SHP77 (cell line): ENCODE measurements around the gene ADD3.

Experiments
- DNase-seq, 2 experiments: peaks; one replicate each; lab custom pipeline; 2025; lab: John Stamatoyannopoulos, UW

Gene ADD3

DNA sequence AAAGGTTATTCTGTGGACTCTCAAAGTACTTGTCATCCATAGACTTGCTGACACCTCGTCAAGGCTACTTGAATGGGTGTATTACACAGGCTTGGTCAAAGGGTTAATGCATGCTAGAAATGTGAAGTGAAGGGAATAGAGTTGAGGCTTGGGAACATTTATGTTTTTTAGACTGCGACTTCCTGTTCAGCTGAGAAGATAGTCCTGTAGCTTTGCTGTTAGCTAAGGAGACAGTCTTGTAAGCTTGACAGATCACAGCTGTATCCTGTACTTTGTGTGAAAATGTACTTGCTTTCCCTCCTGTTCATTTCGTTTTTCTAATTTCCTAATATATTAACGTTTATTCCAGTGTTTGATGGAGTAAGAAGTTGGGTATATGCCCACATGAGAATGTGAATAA lies 52.1 kb downstream of the ADD3 start:
- no peak for DNase-seq

DNA sequence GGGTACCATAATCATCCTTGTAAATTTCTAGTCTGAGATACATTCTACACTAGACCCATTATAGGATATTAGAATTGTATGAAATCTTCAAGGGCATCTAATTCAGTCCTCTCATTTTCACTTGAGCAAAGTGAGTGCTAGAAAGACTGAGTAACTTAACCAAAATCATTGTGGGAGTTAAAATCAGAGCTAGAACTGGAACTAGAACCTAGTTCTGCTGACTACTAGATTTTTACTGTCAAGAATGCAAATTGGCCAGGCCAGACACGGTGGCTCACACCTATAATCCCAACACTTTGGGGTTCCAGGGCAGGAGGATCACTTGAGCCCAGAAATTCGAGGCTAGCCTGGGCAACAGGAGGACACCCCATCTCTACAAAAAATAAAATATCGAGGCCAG lies 53.9 kb downstream of the ADD3 start:
- no peak for DNase-seq

DNA sequence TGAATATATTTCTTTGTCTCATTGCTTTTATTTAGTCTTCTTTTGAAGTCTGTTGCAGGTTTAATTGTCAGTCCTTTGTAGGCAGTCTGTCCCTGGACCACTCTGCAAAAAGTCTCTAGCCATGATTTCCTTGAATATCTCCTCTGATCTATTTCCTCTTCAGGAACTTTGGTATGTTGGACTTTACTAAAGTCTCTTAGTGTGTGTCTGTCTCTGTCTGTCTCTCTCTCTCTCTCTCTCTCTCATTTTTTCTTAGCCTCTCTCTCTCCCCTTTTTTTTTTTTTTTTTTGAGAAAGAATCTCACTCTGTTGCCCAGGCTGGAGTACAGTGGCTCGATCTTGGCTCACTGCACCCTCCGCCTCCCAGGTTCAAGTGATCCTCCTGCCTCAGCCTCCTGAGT lies 57.5 kb downstream of the ADD3 start:
- DNase-seq = no peak

DNA sequence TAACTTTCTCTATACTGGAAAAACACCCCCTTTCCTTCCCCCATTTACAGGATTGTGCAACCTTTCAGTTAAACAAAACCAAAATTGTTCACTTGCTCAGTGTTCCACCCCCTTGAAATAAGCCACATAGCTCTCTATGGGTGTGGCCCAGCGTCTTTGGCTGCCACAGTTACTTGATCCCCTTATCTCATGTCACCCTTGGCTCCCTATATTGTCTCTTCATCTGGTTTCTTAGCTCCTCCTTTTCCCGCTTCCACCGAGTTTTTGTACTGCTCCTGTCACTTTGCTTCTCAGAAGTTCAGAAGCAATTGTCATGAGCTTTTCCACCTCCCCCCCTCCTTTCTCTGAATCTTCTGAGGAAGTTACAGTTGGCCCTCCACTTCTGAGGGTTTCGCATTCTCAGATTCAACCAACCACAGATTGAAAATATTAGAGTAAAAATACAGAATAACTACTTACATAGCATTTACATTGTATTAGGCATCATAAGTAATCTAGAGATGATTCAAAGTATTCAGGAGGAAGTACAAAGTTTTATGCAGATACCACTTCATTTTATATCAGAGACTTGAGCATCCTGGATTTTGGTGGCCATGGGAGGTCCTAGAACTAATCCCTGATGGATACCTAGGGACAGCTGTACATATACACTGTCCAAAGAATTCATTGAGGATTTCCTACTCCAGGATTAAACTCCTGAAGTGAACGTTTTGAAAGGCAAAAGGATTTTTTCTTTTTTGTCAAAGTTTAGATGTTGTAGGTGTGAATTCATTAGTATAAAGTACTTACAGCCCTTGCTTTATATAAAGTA lies 60.4 kb downstream of the ADD3 start:
- no peak for DNase-seq

DNA sequence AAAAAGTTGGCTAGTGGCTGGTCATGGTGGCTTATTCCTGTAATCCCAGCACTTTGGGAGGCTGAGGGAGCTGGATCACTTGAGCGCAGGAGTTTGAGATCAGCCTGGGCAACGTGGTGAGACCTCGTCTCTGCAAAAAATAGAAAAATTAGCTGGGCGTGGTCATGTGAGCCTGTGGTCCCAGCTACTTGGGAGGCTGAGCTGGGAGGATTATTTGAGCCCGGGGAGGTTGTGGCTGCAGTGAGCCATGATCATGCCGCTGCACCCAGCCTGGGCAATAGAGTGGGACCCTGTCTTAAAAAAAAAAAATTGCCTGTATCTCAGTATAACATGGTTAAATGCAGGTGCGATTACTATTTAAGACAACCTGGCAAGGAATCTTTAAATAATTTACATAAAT lies 61.0 kb downstream of the ADD3 start:
- no peak for DNase-seq

DNA sequence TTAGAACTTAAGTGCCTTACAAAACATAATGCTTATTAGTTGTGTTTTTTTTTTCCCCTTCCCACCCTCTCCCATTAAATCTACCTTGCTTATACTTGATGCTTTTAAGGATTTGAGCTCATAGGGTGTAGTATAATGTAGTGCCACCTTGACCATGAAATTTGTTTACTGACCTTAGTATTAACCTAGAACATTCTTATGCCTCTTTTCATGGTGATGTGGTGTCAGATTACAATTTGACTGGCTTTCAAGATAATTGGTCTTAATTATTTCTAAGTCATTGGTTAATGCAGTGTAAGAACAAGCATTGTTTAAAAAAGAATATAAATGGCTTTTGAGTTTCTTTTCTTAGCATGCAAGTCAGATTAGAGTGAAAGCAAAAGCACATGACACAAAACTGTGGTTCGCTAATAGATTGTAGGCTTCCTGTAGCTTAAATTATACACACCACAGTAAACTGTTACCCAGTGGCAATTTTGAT lies 61.8 kb downstream of the ADD3 start:
- DNase-seq = no peak

DNA sequence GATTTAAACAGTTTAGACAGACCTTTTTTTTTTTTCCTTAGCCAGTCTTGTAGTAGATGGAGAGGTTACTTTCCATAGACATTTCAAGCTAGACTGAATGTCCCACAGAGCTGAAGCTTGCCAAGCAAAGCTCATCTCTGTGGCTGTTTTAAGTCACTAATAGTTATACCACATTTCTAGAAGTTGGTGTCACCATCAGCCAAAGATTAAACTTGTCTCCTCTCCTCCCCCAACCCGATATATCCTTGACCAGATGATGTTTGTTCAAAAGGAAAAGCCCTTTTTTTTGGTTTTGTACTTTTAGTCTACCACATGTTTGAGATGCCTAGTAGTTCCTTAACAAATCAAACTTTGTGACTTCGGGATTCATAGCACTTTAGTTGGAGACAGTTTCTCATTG lies 66.1 kb downstream of the ADD3 start:
- DNase-seq = no peak

DNA sequence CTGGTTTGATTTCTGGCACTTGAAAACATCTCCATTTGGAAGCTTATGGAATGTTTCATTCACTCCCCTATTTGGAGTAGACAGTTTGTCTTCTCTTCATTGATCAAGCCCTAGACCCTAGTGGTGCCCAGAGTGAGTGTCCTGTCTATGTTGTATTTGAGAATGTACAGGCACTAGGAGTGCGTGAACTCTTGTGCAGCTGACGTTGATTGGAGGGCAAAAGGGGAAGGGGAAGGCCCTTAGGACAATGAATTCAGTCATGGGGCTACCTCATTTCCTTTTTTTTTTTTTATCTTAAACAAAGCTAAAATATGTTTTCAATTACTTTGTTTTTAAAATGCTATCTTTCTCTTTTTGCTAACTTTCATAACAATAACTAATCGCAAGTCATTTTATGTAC lies 66.5 kb downstream of the ADD3 start:
- no peak for DNase-seq

DNA sequence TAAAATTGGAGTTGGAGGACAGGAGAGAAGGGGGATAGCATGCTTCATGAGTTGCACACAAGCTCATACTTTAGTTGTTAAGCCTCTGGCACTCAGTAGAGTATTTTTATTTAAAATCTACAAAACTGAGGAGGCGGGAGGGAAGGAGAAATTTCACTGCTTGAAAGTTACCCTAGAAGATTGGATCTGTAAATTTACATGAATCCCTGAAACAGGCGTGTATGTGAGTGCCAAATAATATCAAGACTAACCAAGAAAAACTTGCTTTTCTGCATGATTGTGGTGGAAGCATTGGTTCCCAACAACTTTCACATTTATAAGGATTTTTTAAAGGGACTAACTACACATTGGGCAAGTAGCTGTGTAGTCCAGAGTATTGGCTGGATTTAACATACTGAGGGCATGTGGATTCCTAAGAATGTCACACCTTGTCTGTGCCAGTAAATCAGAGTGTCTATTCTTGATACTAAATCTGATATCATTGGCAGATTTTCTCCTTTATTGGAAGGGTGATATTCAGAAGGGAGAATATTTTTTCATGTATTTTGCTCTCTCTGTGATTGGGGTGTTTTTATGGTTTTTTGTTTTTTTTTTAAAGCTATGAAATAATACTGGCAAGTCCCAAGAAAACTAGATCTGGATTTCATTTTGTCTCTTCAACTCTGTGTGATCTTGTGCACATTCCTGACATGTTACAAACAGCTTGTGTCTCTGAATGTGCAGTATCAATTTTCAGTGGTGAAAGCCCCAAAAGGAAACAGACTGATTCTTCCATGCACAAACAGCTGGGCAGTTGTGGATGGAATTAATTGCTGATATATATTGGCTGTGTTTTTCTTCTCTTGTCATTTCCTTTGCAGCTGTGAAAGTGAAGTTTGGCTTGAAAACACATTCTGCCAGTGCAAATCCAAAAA lies 67.2 kb downstream of the ADD3 start:
- no peak for DNase-seq

DNA sequence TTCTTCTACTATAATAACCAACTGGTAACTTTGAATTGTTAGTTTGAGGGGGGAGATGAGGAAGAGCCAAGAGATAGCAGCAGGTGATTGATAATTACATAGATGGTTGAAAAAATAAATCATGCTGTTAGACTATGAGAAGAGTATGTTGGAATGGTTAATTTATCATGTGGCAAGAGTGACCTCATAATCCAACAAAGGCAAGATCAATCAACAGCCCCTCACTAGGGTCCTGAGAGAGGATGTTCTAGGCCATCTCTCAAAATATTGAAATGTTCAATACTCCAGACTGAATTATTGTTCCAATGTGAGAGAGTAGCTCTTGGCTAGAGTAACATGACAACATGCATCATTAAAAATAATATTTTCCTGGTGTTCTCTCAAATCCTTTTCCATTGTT lies 67.9 kb downstream of the ADD3 start:
- no peak for DNase-seq

DNA sequence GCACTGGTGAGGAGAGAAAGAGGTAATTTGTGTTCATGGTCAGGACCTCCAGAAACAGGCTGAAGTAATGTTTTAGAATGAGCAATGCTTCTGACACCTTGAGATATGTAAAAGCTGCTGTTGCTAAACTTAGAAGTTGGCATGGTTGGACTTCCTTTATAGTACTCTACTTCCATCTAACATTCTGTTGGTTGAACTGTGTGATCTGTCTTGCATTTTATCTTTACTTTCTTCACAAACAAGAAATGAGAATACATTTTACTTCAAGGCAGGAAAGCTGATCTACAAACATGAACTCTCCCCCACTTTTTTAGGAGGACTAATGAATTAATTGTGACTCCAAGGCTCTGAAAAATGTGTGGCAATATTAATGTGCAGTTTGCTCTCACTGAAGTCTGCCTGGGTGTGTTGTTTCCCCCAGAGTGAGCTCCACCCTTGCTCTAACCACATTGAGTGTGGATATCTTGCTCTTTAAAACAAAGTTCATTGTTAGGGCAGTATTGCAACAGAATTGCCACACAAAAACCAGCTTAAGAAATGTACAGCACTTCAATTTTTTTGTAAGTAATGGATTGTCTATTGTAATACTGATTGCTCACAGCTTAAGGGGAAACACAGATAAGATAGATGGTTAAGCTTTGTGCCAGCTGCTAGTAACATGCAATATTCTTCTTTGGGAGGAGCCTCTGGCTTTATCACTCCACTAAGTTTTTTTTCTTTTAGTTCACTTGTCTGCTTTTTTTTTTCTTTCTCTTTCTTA lies 69.0 kb downstream of the ADD3 start:
- no peak for DNase-seq

DNA sequence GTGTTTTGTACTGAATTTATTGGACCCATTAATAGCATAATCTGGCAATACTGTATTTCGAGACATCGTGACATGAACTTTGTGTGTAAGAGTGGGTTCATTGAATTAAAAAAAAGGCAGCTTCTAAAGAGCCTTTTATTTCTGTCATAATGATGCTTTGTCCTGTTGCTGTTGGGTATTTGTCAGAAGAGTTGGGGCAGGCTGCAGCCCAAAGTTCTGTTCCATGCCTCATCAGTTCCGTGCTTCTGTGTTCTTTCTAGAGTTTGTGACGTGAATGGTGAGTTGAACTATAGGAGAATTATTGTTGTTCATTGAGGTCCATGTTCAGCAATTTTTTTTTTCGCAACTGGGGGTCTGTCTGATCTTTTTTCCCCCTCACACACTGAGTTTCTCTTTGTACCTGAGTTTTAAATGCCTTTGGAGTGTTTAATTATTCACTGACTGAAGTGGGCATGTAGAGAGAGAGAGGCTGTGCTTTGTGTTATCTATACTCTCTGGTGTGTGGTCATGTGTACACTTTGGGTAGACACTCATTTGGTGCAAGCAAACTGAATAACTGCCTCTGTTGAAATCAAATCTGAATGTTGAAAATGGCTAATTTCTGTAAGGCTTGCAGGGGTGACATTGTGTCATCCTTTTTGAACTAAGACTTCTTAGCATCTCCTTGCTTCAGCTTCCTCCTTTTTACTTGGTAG lies 69.8 kb downstream of the ADD3 start:
- DNase-seq = no peak

DNA sequence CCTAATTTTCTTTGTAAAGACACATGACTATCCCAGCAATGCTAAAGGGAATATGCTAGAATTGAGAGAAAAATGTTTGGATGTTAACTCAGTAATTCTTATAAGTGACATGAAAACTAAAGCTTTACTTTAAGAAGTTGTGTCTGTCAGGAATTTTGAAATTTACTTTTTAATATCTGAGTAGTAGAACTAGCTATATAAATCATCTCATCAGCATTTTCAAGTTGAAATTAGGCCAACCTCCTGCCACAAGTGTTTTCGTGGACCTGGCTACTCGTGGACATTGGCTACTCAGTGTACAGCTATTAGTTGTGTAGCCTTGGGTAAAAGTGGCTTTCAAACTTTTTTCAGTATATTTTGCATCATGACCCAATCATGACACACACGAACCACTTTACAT lies 70.5 kb downstream of the ADD3 start:
- no peak for DNase-seq

DNA sequence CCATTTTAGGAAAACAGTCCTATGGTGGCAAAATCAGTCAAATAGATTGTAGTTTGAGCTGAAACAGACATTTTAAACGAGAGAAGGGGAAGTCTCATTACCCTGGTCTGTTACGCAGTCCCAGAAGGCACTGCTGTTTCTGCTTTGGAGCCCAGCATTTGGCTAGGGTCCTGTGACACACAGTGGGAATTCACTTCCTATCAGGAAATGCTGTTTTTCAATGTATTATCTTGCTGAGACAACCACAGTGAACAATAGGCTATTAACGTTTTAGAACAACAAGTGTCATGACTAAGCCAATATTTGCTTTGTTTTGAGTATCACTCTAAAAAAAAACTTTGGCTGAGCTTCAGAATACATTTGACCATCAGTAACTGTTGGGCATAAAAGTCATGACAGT lies 74.1 kb downstream of the ADD3 start:
- DNase-seq = no peak

DNA sequence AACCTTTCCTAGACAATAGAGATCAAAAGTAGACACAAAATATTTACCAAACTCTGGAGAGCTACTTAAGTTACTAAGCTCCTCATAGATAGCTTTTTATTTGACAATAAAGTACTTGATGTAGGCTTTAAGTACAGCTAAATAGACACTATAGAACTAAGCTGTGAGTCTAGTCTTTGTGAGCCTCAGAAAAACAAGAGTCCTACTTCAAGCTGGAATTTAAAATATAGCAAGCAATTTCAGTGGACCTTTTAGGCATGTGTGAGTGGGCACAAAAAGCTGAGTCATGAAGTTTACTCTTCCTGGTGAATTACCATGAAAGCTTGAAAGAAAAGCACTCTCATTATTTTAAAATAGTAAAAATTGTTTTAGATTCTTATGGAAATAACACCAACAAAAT lies 76.1 kb downstream of the ADD3 start:
- no peak for DNase-seq

DNA sequence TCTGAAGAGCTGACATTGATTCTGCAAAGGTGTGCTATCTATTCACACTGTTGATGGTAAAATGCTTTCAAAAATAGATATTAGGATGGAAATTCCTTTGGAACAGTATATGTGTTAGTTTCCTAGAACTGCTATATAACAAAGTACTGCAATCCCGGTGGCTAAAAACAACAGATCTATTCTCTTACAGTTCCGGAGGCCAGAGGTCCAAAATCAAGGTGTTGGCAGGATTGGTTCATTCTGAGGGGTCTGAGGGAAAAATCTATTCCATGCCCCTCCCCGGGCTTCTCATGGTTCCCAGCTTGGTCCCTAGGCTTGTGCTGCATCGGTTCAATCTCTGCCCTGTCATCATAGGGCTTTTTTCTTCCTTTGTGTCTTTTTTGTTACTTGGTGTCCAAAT lies 79.9 kb downstream of the ADD3 start:
- DNase-seq = no peak

DNA sequence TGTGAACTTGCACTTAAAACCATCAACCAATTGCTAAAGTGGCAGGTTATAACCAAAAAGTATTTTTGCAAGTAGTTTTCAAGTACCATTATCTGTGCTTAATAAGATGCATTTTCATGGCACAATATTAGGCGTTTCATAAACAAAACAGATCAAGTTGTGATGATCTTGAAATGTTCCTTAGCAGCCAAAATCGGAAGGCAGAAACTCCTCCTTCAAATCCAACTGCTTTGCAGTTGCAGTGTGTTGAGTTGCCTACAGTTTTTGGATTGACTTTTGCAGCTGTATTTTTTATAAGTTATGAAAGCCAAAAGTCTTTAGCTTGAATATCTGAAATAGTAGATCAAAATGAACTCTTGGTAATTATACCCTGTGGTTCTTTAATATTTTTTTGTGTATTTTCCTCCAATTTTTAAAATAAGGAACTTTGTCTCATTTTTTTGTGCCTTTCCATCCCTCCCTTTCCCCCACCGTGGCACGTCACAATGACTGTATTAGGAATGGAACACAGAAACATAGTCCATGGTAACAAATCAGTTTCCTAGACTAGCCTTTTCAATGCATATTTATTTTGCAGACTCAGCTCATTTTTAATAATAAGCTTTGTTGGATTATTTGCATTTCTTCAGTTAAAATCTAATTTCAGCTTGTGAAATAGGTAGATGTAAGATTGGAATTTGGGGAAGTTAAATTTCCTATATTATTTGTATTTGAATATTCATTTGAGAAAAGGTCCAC lies 80.8 kb downstream of the ADD3 start:
- DNase-seq = no peak

DNA sequence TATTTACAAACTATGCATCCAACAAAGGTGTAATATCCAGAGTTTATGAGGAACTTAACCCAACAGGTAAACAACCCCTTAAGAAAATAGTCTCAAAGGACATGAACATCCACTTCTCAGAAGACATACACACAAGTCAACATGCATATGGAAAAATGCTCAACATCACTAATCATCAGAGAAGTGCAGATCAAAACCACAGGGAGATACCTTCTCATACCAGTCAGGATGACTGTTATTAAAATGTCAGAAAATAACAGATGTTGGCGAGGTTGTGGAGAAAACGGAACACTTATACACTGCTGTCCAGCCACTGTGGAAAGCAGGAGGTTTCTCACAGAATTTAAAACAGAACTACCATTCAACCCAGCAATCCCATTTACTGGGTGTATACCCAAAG lies 84.0 kb downstream of the ADD3 start:
- no peak for DNase-seq

DNA sequence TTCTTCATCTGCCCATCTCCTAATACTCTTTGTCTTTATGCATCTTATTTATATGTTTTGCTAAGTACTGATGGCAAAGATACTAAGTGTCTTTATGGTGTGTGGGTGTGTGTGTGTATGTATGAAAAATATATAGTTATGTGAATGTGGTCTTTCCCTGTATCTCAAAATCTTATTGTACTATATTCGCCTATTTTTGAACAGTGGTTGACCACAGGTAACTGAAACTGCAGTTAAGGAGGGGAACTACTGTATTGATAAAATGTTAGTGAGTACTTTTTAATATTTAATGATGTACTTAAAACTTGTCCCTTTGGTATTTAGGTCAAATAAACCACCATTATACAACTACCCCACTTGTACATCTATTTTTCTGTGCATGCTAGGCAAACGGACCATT lies 85.9 kb downstream of the ADD3 start:
- no peak for DNase-seq

DNA sequence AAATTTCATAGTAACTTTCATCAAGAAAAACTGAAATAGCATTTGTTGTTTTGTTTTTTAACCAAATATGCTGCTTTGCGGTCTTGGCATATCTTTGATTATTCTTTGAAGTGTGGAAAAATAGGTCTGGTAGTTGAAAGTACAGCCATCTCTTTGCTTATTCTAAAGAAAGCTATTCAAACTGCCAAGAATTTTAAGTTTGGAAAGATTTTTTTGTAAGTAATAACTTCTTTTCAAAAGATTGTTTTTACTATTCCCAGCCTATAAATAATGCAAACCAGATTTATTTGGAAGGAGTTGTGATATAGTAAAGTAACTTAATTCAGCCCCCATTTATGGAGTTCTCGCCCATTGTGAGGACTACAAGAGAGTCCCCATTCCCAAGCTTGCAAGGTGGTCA lies 87.0 kb downstream of the ADD3 start:
- no peak for DNase-seq

DNA sequence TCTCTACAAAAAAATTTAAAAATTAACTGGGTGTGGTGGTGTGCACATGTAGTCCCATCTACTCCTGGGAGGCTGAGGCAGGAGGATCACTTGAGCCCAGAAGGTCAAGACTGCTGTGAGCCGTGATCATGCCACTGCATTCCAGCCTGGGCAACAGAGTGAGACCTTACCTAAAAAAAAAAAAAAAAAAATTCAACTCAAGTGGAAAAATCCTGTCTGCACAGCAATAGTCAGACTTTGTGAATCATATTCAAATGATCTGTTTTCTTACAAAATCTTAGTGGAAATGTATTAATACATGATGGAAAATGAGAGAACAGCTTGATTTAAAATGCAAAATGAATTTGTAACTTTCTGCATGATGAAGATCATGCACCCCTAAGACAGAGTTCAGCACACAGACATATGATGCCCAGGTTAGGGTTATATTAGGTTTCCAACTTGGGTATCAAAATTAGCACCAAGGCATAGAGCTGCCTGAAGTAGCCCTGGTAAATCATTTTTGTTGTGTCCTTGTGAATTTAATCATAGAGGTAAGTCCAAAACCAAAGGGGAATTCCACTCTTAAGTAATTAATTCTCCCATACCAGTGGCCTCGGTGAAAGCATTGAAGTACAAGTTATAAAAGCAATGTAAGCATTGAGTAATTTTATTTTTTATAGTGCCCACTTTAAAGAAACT lies 93.8 kb downstream of the ADD3 start:
- no peak for DNase-seq
